Measurements from ENCODE around the gene UBL3.

Gene UBL3

GRCh38 chr13:29785978-29786377 is 64.4 kb downstream of the UBL3 start:
- in situ Hi-C loops (cut with HindIII; ENCODE audit: low pct_ligation_motif_present, low pct_unique_long_range_greater_than_20kb, low sequenced_read_pairs) = no loop called here

GRCh38 chr13:29782798-29783197 is 67.6 kb downstream of the UBL3 start:
- in situ Hi-C loops (cut with HindIII; ENCODE audit: low pct_ligation_motif_present, low pct_unique_long_range_greater_than_20kb, low sequenced_read_pairs) = no loop called here
- DNase-seq = no peak

More at GRCh38 chr13:29785978-29786377, 64.4 kb downstream of the UBL3 start:
- no peak for DNase-seq

GRCh38 chr13:29774830-29775229 is 75.6 kb downstream of the UBL3 start:
- no peak for DNase-seq
- in situ Hi-C loops (cut with HindIII; ENCODE audit: low pct_ligation_motif_present, low pct_unique_long_range_greater_than_20kb, low sequenced_read_pairs) = loop anchor here (25.0 kb wide), 1 partner anchor 337 kb away; no protein-coding TSS in a partner anchor

GRCh38 chr13:29771247-29771646 is 79.2 kb downstream of the UBL3 start:
- peak; percentile 51 for DNase-seq
- in situ Hi-C loops (cut with HindIII; ENCODE audit: low pct_ligation_motif_present, low pct_unique_long_range_greater_than_20kb, low sequenced_read_pairs) = loop anchor here (25.0 kb wide), 1 partner anchor 341 kb away; no protein-coding TSS in a partner anchor

- DNase-seq = no peak
- in situ Hi-C loops (cut with HindIII; ENCODE audit: low pct_ligation_motif_present, low pct_unique_long_range_greater_than_20kb, low sequenced_read_pairs) = loop anchor here (25.0 kb wide), 1 partner anchor 345 kb away; no protein-coding TSS in a partner anchor
These were observed 83.4 kb downstream of the UBL3 start for GRCh38 chr13:29767006-29767405.

GRCh38 chr13:29763436-29764180 is 86.8 kb downstream of the UBL3 start:
- in situ Hi-C loops (cut with HindIII; ENCODE audit: low pct_ligation_motif_present, low pct_unique_long_range_greater_than_20kb, low sequenced_read_pairs) = loop anchor here (25.0 kb wide), 1 partner anchor 349 kb away; no protein-coding TSS in a partner anchor
- DNase-seq = no peak

GRCh38 chr13:29761815-29762214 is 88.6 kb downstream of the UBL3 start:
- in situ Hi-C loops (cut with HindIII; ENCODE audit: low pct_ligation_motif_present, low pct_unique_long_range_greater_than_20kb, low sequenced_read_pairs) = loop anchor here (25.0 kb wide), 1 partner anchor 350 kb away; no protein-coding TSS in a partner anchor
- DNase-seq = no peak

GRCh38 chr13:29761160-29761559 is 89.3 kb downstream of the UBL3 start:
- in situ Hi-C loops (cut with HindIII; ENCODE audit: low pct_ligation_motif_present, low pct_unique_long_range_greater_than_20kb, low sequenced_read_pairs) = loop anchor here (25.0 kb wide), 1 partner anchor 351 kb away; no protein-coding TSS in a partner anchor

GRCh38 chr13:29760544-29760943 is 89.9 kb downstream of the UBL3 start:
- DNase-seq = no peak
- in situ Hi-C loops (cut with HindIII; ENCODE audit: low pct_ligation_motif_present, low pct_unique_long_range_greater_than_20kb, low sequenced_read_pairs) = loop anchor here (25.0 kb wide), 1 partner anchor 352 kb away; no protein-coding TSS in a partner anchor

More at GRCh38 chr13:29761160-29761559, 89.3 kb downstream of the UBL3 start:
- DNase-seq = no peak

- DNase-seq = no peak
- in situ Hi-C loops (cut with HindIII; ENCODE audit: low pct_ligation_motif_present, low pct_unique_long_range_greater_than_20kb, low sequenced_read_pairs) = loop anchor here (25.0 kb wide), 1 partner anchor 354 kb away; no protein-coding TSS in a partner anchor
These were observed 91.8 kb downstream of the UBL3 start for GRCh38 chr13:29758531-29759114.

- in situ Hi-C loops (cut with HindIII; ENCODE audit: low pct_ligation_motif_present, low pct_unique_long_range_greater_than_20kb, low sequenced_read_pairs) = loop anchor here (25.0 kb wide), 1 partner anchor 356 kb away; no protein-coding TSS in a partner anchor
- DNase-seq = no peak
These were observed 93.9 kb downstream of the UBL3 start for GRCh38 chr13:29756506-29756905.

- in situ Hi-C loops (cut with HindIII; ENCODE audit: low pct_ligation_motif_present, low pct_unique_long_range_greater_than_20kb, low sequenced_read_pairs) = loop anchor here (25.0 kb wide), 1 partner anchor 358 kb away; no protein-coding TSS in a partner anchor
- DNase-seq = peak; percentile 3
These were observed 96.0 kb downstream of the UBL3 start for GRCh38 chr13:29754473-29754806.

- no peak for DNase-seq
- in situ Hi-C loops (cut with HindIII; ENCODE audit: low pct_ligation_motif_present, low pct_unique_long_range_greater_than_20kb, low sequenced_read_pairs) = loop anchor here (25.0 kb wide), 1 partner anchor 358 kb away; no protein-coding TSS in a partner anchor
These were observed 96.6 kb downstream of the UBL3 start for GRCh38 chr13:29753618-29754472.

- no peak for DNase-seq
- in situ Hi-C loops (cut with HindIII; ENCODE audit: low pct_ligation_motif_present, low pct_unique_long_range_greater_than_20kb, low sequenced_read_pairs) = loop anchor here (25.0 kb wide), 1 partner anchor 360 kb away; no protein-coding TSS in a partner anchor
These were observed 98.2 kb downstream of the UBL3 start for GRCh38 chr13:29752175-29752574.

- no peak for DNase-seq
- in situ Hi-C loops (cut with HindIII; ENCODE audit: low pct_ligation_motif_present, low pct_unique_long_range_greater_than_20kb, low sequenced_read_pairs) = loop anchor here (25.0 kb wide), 1 partner anchor 362 kb away; no protein-coding TSS in a partner anchor
These were observed 100.3 kb downstream of the UBL3 start for GRCh38 chr13:29750183-29750530.

GRCh38 chr13:29749401-29750182 is 100.8 kb downstream of the UBL3 start:
- no peak for DNase-seq
- in situ Hi-C loops (cut with HindIII; ENCODE audit: low pct_ligation_motif_present, low pct_unique_long_range_greater_than_20kb, low sequenced_read_pairs) = loop anchor here (25.0 kb wide), 1 partner anchor 363 kb away; no protein-coding TSS in a partner anchor

- in situ Hi-C loops (cut with HindIII; ENCODE audit: low pct_ligation_motif_present, low pct_unique_long_range_greater_than_20kb, low sequenced_read_pairs) = no loop called here
These were observed 102.3 kb downstream of the UBL3 start for GRCh38 chr13:29748097-29748496.

More at GRCh38 chr13:29748097-29748496, 102.3 kb downstream of the UBL3 start:
- no peak for DNase-seq
